ENCODE data around the gene CCT8L2.
"Not testable (repeated sequence)": the region's sequence is repeated elsewhere in the genome, so short reads cannot be mapped to it uniquely, and the experiment has no call there.

- TF ChIP-seq POLR2A (IDR thresholded peaks at IDR 0.05; ENCODE audit: low read depth, low read length); POLR2AphosphoS5 (IDR thresholded peaks at IDR 0.05; ENCODE audit: low read depth, low read length); TAF1 (IDR thresholded peaks at IDR 0.05; ENCODE audit: borderline replicate concordance, low read depth, low read length): not testable (repeated sequence)
Measured at GRCh38 chr22:16555077-16555994, 37.3 kb downstream of the CCT8L2 start.

Data from GM12892 (cell line).